Middle frontal gyrus (tissue), 1 donor: ENCODE measurements around the gene TLR4.
A peak's percentile ranks its signal among the peaks of the same experiment; 100 is the strongest.

ENCODE experiments used
- DNase-seq: peaks from one replicate; pipeline ENCODE4 v3.0.0-alpha.2; 2015; ENCODE audit warnings: low spot score; ENCODE audit errors: extremely low spot score

TLR4 gene

DNA sequence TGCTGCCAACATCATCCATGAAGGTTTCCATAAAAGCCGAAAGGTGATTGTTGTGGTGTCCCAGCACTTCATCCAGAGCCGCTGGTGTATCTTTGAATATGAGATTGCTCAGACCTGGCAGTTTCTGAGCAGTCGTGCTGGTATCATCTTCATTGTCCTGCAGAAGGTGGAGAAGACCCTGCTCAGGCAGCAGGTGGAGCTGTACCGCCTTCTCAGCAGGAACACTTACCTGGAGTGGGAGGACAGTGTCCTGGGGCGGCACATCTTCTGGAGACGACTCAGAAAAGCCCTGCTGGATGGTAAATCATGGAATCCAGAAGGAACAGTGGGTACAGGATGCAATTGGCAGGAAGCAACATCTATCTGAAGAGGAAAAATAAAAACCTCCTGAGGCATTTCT lies 10.1 kb downstream of the TLR4 start:
- DNase-seq = no peak

DNA sequence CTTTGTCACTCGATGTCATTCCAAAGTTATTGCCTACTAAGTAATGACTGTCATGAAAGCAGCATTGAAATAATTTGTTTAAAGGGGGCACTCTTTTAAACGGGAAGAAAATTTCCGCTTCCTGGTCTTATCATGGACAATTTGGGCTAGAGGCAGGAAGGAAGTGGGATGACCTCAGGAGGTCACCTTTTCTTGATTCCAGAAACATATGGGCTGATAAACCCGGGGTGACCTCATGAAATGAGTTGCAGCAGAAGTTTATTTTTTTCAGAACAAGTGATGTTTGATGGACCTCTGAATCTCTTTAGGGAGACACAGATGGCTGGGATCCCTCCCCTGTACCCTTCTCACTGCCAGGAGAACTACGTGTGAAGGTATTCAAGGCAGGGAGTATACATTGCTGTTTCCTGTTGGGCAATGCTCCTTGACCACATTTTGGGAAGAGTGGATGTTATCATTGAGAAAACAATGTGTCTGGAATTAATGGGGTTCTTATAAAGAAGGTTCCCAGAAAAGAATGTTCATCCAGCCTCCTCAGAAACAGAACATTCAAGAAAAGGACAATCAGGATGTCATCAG lies 11.3 kb downstream of the TLR4 start:
- no peak for DNase-seq

DNA sequence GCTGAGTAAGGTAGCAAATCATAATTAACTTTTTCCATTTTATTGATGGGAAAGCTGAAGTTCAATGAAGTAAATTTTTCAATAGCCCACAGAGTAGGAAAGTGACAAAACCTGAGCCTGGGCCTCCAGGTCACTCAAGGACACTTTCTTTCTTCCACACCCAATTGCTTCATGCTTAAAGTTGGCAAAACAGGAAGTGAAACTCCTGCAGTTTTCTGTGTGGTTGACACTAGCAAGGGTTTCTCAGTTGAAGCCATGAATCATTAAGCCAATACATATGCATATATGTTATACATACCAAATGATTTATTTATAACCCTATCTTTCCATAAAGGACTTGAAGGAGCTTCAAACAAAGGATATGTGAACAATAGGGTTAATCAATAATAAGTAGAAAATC lies 13.9 kb downstream of the TLR4 start:
- no peak for DNase-seq

DNA sequence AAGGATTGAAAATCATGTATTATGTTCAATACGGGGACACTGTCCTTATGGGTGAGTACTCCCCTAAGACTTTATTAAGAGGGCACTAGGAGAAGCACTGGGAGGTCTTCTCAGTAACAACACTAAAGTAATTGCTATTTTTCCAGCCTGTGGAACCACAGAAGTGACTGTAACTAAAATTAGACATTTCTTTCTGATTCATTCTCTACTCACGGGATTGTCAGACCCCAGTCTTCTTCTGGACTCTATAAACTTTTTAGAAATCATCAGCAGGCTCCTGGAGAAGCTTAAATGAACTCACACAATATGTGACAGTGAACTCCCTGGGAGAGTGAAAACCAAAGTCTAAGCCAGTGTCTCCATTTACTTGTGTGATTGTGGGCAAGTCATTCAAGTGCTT lies 14.5 kb downstream of the TLR4 start:
- DNase-seq = no peak

DNA sequence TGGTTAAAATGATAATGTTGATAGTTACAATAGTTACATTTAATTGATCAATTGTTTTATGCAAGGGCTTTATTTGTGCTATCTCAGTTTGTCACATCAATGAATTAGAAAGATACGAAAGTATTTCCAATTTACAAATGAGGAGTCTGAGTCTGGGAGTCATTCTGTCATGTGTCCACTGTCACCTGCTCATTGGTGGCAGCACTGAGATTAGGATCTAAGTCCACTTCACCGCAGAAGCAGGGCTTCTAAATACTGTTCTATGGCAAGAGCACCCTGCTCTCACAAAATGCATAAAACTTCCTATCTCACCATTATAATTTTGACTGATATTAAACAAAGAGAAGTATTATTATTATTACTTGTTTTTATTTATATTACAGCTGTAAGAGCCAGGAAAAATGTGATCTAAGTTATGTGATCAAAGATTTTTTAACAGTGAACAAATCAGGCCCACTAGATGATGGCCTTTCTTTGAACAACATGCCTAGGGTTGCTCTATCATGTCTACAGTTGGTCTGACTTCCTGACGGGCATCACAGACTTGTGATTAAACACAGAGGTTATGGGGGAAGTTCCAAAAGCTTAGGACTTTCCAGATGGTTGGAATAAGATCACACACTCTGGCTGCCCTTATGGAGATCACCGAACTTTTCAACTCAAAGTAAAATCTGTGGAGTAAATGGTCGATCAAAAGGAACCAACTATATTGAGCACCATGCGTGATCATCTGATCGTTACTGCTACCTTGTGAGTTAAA lies 15.1 kb downstream of the TLR4 start:
- DNase-seq = no peak

DNA sequence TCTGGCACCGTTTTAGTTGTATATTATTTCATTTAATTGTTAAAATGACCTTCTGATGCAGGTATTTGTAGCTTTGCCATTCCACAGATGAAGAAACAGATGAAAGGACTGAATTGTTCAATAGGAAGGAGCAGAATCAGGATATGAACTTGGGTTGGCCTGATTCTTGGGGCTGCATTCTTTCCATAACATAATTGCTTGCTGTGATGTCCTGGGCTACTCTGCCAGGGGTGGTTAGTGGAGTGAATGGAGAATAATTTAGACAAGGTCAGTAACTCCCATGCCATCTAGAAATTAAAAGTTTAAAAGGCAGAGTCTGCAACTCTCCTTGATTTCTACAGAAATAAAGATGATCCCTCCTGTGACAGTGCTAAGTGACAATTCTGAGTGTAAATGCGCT lies 15.9 kb downstream of the TLR4 start:
- DNase-seq = no peak

DNA sequence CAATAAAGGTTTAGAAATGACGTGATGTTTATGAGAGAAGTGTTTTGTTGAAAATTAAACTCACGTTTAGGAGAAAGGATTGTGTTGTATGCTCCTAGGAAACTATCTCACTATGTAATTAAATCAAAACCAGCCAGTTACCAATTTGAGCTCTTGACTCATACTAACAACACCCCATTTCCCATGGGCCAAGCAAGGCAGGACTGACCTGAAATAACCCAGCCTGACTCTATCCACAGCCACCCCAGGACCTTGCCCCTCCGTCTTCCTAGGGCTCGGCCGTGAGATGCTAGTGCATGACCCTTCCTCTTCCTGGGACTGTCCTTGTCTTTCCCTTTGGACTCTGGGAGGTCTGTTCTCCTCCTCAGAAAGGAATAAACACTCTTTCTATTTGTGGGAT lies 16.4 kb downstream of the TLR4 start:
- DNase-seq = no peak

DNA sequence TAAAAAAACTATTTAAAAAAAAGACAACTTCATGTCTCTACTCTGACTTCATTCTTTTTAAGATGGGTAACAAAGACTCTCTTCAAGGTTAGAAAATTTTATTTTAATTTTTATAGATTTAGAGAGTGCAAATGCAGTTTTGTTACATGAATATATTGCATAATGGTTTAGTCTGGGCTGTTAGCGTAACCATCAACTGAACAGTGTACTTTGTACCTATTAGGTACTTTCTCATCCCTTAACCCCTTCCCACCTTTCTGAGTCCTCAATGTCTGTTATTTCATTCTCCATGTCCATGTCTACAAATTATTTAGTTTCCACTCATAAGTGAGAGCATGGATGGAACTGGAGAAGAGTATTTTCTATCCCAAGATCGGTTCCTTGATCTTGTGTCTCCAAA lies 16.8 kb downstream of the TLR4 start:
- DNase-seq = no peak

DNA sequence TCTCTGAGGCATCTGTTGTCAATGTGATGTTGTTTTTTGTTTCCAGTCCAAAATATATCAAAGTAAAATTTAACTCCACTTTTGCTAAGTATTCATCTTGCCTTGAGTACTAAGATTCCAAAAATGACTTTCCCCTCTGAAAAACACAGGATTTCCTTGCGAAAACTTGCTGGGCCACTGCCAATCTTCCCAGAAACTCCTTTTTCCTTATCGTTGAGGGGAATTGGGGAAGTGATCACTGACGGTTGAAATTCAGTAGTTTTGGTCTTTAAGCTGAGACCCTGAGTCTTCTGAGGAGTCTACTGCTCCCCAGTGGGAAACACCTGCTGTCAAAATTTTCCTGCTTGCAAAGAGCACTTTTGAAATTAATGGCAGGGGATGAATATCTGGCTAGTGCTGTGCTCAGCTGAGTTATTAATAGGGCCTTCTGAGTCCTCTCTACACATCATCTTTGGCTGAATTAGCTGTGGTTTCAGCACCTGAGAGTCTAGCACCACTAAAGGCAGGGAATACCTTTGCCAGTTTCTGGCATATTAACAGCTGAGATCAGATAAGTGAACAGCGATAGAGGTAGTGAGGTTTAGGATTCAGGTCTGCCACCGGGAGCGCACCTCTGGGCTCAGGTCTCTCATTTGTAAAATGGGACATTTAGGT lies 18.0 kb downstream of the TLR4 start:
- DNase-seq = no peak

DNA sequence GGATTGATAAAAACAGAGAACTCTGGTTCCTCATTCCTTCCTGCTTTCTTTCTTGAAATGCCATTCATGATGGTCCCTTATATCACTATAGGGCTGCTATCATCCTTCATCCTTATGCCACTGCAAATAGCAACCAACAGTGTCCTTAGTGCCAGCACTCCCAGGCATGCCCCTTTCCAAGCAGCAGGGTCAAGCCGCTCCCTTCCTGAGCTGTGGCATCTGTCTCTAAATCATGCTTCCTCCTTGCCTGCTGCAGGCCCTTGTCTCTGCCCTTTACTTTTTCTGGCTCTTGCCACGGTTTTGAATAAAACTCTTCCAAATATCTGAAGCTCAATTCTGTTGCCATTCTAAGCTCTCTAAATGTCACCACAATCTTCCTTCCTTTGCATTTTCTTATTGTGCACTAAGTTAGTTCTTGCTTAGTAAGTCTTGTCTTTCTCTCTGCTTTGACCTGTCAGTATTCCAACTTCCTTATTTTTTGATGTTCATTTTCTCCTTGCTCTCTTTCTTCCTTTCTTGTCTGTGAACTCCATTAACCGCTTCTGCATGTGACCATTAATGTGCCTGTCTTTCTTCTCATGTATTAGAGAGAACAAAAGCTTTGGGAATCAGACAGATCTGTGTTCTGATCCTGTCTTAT lies 19.9 kb downstream of the TLR4 start:
- no peak for DNase-seq

DNA sequence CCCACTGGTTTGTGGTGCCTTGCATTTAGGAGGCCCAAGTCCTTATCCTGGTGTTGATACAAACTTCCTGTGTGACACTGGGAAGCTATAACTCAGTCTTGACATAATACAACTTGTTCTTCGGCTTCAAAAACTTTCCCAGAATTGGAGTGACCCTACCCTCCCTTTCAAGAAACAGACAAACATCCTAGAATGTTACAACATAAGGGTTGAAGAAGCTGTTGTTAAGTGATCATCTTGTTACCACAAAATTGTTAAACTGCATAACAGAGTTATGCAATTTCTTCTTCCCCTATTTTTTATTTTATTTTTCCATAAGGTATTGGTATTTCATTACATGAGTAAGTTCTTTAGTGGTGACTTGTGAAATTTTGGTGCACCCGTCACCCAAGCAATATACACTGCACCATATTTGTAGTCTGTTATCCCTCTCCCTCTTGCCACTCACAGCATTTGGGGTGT lies 21.3 kb downstream of the TLR4 start:
- no peak for DNase-seq

DNA sequence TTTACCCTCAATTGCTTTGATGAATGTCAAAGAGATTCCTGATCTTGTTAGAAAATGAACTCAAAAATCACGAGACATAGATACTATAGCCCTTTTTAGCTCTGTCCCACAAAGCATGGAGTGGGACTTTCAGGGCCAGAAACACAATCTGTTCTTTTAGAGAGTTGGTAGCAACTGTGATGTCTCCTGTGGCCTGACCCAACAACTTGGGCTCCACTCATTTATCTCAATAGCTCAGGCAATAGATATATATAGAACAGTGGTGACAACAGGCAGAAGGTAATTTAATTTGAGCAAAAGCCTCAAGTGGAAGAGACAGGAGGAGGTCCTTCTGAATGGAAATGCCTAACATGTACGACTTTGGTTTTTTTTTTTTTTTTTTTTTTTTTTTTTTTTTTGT lies 25.2 kb downstream of the TLR4 start:
- no peak for DNase-seq

DNA sequence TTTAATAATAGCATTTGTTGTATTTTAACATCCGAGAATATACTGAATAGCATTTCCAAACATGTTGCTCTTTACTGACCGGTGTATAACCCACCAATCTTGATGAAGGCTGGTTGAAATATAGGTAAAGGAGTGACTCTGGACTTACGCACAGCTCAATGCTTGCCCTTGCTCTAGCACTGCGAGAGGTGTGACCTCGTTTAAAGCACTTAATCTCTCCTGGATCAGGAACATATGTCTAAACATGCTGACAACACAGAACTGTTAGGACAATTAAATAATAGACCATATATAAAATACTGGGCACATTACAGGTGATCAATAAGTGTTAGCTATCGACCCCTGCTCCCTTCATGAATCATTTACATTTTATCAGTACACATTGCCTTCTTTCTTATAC lies 28.3 kb downstream of the TLR4 start:
- DNase-seq = no peak

DNA sequence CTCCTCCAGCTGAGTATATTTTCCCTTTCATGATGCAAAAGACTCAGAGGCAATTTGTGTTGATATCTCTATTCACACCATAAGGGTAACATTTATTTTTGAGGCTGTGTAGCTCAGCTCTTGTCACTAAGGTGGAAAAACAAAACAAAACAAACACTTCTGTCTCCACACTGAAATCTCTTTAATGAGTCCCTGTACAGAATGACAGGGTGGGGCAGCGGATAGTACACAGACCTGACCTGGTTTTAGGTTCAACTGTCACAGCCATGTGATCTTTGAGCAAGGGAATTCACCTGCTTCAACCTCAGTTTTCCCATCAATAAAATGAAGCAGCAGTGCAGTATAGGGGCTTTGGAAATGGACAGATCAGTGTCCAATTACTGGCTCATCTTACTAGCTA lies 29.3 kb downstream of the TLR4 start:
- DNase-seq = no peak

DNA sequence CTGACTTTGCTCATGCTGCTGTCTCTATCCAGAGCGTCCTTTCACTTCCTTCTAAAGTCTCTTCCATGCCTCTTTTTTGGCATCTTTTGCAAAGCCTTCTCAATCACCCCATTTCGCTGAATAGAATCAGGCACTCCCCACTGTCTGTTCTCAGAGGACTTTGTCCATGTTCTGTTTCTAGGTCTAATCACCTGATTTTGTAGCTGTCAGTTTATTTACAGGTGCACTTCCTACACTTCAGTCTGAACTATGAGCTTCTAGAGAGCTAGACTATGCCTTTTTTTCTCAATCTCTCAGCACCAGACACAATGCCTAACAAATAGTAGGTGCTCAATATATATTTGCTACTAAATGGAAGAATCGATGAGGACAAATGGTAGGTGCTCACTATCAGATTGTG lies 29.9 kb downstream of the TLR4 start:
- no peak for DNase-seq

DNA sequence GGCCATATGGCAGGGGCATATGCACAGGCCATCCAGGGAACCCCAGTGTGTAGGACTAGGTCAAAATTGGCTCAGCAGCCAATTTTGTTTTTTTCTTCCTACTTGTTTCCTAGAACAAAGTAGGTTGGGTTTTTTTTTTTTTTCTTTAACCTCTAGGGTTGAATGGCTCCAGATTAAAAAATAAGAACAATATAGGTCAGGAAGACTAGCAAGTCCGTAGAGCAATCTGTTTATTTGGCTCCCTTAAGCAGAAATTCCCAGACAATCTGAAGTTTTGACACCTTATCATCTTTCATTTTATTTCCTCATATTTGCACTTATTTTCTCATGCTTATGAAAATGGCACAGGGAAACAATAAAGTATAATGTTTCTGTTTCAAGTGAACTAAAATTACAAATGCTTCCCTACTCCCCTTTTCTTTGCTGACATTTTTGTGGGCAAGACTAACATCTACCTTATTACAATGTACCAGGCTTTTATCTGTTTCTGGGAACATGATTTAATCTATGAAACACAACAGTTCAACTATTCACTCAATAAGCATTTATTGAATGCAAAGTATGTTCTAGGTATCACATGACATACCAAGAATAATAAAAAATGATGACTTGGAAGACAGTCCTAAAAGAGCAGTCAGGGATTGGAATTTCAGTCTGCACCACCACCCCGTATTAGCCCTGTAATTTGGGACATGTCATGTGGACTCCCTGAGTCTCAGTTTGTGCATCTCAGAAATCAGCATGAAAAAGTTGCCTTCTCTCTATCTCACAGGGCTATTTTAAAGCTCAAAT lies 30.5 kb downstream of the TLR4 start:
- DNase-seq = no peak

DNA sequence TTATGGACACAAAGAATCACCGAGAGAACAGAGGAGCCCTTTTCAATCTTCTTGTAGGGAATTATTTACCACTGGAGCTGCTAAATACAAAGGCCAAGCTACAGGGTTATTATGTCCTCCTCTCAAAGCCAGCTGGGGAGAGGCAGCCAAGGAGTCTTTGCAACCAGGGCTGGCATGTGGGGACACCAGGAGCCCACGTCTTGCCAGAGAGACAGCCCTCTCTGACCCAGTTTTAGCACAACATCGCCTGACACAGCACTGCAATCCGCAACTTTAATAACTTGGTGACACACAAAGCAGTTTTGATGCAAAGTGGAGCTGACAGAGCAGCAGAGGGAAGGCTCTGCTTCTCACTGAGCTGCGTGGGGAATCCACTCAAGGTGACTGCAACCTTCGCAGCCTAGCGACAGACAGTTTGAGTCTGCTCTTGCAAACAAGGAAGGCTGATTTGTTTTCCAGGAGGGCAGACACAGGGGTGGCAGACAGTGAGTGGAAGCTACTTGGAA lies 33.6 kb downstream of the TLR4 start:
- DNase-seq = peak; percentile 6

DNA sequence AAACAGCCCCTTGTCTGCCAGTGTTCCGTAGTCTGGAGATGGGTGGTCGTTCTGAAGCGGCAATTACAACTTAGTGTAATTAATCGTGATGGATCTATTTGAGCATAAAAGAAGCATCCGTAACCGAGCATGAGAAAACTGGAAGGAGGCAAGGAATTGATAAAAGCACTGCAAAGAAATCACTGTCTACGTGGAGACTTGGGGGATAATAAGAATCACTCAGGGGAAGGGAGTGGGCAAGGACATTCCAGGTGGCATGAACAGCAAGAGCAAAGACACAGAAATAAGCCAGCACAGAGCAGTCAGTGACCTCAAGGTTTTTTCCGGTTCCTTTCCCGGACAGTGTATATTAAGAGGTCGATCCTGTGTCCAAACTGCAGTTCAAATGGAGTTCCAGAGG lies 35.0 kb downstream of the TLR4 start:
- DNase-seq = no peak

DNA sequence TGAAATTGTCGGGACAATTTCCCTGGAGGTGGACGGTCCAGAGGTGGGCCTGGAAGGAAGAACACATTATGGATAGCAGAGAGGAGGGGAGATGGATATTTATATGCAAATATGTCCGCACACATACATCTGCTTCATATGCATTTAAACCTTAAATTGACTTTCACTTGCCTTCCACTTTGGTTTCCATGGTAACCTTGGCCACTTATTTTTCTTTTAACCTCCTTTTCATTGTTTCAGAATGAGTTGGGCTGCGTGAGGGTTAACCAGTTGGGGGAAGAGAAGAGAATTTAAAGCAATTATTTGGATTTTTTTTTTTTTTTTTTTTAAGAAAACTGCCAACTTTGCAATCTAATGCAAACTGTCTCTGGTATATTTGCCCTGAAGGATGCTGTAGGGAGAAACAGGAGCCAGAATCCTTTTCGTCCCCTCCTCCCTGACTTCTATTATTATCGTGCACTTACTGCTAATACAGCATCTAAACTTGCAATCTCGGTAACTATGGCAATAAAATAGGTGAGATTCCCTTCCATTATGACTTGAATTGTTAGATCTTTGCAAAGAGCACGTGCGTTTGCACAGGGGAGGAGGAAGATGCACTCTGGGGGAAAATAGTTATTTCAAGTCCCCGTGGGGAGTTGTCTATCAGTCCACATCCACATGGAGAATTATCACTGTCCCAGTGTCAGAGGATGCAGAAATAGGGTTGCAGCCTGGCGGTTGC lies 35.6 kb downstream of the TLR4 start:
- no peak for DNase-seq

DNA sequence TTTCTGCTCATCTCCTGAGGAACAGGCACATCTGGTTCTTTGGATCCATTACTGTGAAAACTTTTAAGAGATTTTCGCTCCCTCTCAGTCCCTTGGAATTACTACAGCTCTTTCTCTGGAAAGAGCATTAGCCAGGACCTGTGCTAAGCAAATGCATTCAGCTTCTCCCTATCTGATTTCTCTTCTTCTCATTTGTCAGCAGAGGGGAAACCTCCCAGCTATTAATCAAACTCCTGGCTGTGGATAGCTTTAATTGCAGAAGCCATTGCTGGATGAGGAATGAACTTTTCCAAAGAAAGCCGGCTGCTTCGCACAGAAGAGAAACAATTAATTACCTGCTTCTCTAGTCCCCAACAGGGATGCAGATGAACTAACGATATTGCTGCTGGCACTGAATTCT lies 37.9 kb downstream of the TLR4 start:
- no peak for DNase-seq

DNA sequence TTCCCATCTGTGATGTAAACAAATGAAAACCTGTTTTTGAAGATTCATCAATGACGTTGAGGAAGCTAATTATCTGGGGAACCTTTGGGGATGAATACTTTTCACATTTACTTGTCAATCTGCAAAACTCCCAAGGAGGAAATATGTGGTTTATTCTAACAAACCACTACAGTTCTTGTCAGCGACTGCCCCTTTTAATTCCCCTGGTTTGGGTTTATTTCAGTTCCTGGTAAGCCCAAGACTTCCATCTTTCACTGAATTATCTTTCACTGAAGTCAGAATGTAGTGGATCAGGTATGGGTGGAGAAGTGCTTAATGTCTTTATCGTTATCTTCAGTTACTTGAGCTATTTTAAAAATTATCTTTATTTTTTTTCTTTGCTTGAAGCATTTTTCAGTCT lies 40.2 kb downstream of the TLR4 start:
- DNase-seq = no peak
